Thyroid gland (tissue), 4 donors: Measurements from ENCODE around the gene SYNGAP1.
"Not testable (repeated sequence)": the region's sequence is repeated elsewhere in the genome, so short reads cannot be mapped to it uniquely, and the experiment has no call there.

ENCODE experiments used
- CTCF ChIP-seq, 6 experiments: fragments of 200-600 bp in 3 of 6; fragments of 450-650 bp in 3 of 6; sonication (generic) in 3 of 6; IDR thresholded peaks; one replicate each; pipeline ENCODE4 v1.5.1; 2016 to 2019; ENCODE audit warnings: antibody characterized with exemption in 6 of 6, mild to moderate bottlenecking in 2 of 6, inconsistent platforms in 1 of 6, moderate library complexity in 1 of 6
- POLR2A ChIP-seq, 2 donors: fragments of 450-650 bp; IDR thresholded peaks; one replicate each; pipeline ENCODE4 v1.6.1; 2017; ENCODE audit warnings: antibody characterized with exemption in 2 of 2, mild to moderate bottlenecking in 2 of 2, moderate library complexity in 1 of 2

- not testable (repeated sequence) for TF ChIP-seq CTCF, POLR2A (IDR thresholded peaks at IDR 0.05)
Observed at GRCh38 chr6:33485680-33486079, 65.8 kb downstream of the SYNGAP1 start.
